GM10847 (cell line): ENCODE data around the gene SELENOP.

ENCODE experiments used
- POLR2A ChIP-seq: IDR thresholded peaks from 2 replicates; pipeline ENCODE4 v1.6.1; 2011; ENCODE audit not compliant: insufficient read length; ENCODE audit errors: extremely low read depth

The SELENOP gene

DNA sequence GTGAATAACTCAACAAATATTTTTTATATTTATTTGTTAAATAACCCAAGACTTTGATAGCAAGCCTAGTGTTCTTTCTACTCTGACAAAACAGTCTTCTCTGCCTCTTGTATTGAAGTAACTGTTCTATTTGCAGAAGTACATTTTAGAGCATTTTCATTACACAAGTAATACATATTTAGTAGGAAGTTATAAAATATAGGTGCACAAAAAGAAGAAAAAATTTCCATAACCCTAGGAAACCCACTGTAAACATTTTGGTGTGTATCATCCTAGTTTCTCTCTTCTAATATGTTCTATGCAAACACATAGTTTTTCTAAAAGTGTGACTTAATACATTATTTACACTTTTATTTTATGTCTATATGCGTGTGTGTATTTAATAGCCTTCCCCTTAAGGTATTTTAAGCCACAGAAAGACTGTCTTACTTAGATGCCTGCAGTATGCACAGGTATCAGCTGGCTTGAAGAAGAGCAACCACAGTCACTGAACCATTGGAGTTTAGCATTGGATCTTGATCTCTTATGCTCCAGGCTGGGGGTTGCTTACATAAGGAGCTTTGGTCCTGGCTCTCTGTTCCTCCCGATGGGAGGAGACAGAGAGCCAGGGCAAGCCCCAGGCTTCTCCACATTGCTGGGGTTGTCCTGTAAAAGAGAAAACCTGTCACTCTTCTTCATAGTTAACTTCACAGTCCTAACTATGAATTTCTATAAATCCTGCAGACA lies 3.8 kb downstream of the SELENOP start:
- TF ChIP-seq POLR2A = no peak

GRCh38 chr5:42806701-42807262 lies 4.9 kb downstream of the SELENOP start:
- TF ChIP-seq POLR2A = no peak

GRCh38 chr5:42806004-42806700 lies 5.5 kb downstream of the SELENOP start:
- no peak for TF ChIP-seq POLR2A

GRCh38 chr5:42804717-42805339 lies 6.9 kb downstream of the SELENOP start:
- no peak for TF ChIP-seq POLR2A

DNA sequence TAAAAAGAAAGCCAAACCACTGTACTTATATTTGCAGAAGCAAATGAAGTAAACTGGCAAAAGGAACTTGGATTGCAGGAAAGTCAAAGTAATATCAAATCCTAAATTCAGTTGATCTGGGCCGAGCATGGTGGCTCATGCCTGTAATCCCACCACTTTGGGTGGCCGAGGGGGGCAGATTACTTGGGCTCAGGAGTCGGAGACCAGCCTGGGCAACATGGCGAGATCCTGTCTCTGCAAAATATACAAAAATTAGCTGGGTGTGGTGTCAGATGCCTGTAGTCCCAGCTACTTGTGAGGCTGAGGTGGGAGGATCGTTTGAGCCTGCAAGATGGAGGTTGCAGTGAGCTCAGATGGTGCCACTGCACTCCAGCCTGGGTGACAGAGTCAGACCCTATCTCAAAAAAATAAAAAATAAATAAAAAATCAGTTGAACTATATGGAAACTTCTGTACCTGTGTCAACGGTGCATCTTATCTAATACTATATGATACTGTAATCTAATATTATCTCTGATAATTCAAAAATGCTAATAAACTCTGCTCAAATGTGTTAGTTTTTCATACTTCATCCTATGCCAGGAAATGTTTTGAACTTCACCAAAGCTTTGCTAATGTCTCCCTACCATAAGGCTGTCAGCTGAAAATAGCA lies 10.1 kb downstream of the SELENOP start:
- TF ChIP-seq POLR2A = no peak

DNA sequence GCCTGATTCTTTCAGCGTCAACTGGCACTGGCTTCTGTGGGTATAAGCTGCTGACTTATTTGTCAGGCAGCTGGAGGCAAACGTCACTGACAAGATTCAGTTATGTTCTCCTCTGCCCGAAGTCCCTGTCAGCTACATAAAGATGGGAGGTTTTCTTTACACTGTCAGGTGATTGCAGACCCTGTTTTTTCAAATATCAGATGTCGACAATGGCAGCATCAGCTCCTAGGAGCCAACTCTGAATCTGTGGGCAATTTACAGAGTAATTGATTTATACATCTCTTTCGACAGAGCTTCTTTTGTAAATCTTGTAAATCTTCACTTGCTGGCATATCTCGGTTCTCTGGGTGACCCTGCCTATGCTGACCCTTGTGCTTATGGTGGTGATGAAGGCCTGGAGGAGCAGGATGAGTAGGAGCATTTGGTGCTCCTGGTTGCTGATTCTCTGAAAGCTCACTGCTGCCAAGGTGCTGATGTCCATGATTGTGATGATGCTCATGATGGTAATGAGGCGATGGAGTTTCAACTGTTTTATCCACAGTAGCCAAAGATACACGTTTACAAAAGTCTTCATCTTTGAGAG lies 10.9 kb downstream of the SELENOP start:
- no peak for TF ChIP-seq POLR2A

DNA sequence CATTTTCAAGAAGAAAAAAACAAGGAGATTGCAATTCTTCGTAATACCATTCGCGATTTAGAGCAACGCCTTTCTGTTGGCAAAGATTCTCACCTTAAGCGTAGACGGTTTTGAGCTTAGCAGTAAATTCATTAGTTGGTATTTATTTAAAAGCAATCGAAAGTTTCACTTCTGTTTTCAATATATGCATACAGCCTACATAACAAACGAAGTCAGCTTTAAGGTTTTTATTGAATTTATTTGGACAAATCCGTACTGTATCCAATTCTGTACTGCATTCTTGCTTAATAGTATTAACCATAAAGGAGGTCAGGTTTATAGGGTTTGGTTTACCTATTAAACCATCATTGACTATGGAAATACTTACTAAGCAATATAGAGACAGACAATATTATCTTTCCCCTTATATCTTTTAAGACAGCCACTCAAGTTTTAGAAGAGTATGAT lies 12.0 kb downstream of the SELENOP start:
- TF ChIP-seq POLR2A = no peak

DNA sequence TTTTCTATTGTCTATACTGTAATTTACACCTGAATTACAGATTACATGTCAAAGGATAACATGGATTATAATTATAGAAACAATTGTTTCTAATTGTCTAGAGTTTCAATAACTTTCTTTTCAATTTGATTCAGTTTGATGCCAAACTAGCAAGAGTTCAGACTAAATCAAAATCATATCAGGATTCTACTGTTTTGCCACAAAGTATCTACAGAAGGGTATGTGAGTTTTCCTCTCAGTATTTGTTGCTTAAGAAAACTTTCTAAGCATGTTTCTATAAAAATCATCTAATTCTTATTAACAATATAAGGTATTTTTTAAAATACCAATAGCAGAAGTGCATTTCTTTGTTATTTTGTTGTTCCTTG lies 12.5 kb downstream of the SELENOP start:
- no peak for TF ChIP-seq POLR2A

- TF ChIP-seq POLR2A = no peak
Observed at GRCh38 chr5:42798284-42799240, 13.1 kb downstream of the SELENOP start.

GRCh38 chr5:42791151-42791550 lies 20.5 kb downstream of the SELENOP start:
- TF ChIP-seq POLR2A = no peak

DNA sequence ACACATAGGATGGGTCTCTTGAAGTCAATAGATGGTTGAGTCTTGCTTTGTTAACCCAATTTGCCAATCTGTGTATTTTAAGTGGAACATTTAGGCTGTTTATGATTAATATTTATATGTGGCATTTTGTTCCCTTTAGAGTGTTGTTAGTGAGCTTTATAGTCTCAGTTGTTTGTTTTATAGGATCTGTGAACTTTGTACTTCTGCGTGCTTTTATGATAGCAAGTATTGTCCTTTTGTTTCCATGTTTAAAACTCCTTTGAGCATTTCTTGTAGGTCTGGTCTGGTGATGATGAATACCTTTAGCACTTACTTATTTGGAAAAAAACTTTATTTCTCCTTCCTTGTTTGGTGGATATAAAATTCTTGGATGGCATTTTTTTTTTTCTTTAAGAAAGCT lies 23.8 kb downstream of the SELENOP start:
- TF ChIP-seq POLR2A = no peak

DNA sequence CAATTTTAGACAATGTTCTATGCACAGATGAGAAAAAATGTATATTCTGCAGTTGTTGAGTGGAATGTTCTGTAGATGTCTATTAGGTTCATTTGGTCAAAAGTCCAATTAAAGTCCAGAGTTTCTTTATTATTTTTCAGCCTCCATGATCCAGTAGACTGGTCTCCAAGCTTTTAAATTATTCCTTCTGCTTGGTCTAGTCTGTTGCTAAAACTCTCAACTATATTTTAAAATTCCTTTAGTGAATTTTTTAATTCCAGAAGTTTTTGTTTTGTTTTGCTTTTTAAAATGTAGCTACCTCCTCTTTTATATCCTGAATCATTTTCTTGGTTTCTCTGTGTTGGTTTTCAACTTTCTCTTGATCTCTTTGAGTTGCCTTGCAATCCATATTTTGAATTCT lies 24.6 kb downstream of the SELENOP start:
- no peak for TF ChIP-seq POLR2A

- TF ChIP-seq POLR2A = no peak
Observed at GRCh38 chr5:42785756-42786155, 25.9 kb downstream of the SELENOP start.

DNA sequence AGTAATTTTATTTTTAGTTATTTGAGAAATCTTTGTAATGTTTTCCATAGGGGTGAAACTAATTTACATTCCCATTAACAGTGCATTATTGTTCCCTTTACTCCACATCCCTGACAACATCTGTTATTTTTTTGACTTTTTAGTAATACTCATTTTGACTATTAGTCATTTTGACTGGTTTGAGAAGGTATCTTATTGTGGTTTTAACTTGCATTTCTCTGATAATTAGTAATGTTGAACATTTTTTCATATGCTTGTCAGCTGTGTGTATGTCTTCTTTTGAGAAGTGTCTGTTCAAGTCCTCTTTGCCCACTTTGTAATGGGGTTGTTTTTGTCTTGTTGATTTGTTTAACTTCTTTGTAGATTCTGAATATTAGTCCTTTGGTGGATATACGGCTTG lies 27.6 kb downstream of the SELENOP start:
- no peak for TF ChIP-seq POLR2A
